BJ (cell line): Measurements from ENCODE around the gene FBXO42. TPM values are rescaled to one million over a fixed set of nuclear protein-coding genes. Genes with fewer than 3 reads are reported as not detected.
"Not testable (repeated sequence)": the region's sequence is repeated elsewhere in the genome, so short reads cannot be mapped to it uniquely, and the experiment has no call there.

Experiments used
- CTCF ChIA-PET: fragments of 350-600 bp; formaldehyde crosslinking; extraction: SDS; loops from one replicate; lab custom pipeline; 2021; ENCODE audit warnings: antibody characterized with exemption, inconsistent platforms; lab: Yijun Ruan, JAX
- POLR2A ChIA-PET: fragments of 300-600 bp; sonication (Branson Sonifier 250); formaldehyde crosslinking; extraction: SDS; loops from one replicate; lab custom pipeline; 2021; ENCODE audit warnings: antibody characterized with exemption; lab: Charles Lee
- DNase-seq: peaks from one replicate; pipeline ENCODE4 v3.0.0-alpha.2; 2011; ENCODE audit warnings: low read depth
- H3K27me3 ChIP-seq: 2 replicates; pipeline ENCODE4 v1.6.0; 2011; ENCODE audit warnings: low read length; ENCODE audit not compliant: control insufficient read depth, insufficient read depth
- H3K36me3 ChIP-seq: 2 replicates; pipeline ENCODE4 v1.5.1; 2011; ENCODE audit warnings: low read length; ENCODE audit not compliant: control insufficient read depth, insufficient read depth
- H3K4me3 ChIP-seq: 2 replicates; pipeline ENCODE4 v1.5.1; 2011; ENCODE audit warnings: low read depth, mild to moderate bottlenecking, control low read depth, low read length
- polyA plus RNA-seq: library from polyadenylated mRNA; depleted of rRNA; stranded (reverse); fragments of >200 nt; gene quantifications from 2 replicates; pipeline ENCODE4 v1.2.3, GENCODE V29; 2011
- TF ChIP-seq, protein P1 (sequence below): IDR thresholded peaks from 2 replicates; pipeline ENCODE4 v1.5.1; 2011; ENCODE audit warnings: low read depth, mild to moderate bottlenecking, control low read depth, inconsistent platforms, low read length, moderate library complexity; ENCODE audit not compliant: insufficient read depth

The FBXO42 gene
- polyA plus RNA-seq, 1 experiment = 31.7 TPM

DNA sequence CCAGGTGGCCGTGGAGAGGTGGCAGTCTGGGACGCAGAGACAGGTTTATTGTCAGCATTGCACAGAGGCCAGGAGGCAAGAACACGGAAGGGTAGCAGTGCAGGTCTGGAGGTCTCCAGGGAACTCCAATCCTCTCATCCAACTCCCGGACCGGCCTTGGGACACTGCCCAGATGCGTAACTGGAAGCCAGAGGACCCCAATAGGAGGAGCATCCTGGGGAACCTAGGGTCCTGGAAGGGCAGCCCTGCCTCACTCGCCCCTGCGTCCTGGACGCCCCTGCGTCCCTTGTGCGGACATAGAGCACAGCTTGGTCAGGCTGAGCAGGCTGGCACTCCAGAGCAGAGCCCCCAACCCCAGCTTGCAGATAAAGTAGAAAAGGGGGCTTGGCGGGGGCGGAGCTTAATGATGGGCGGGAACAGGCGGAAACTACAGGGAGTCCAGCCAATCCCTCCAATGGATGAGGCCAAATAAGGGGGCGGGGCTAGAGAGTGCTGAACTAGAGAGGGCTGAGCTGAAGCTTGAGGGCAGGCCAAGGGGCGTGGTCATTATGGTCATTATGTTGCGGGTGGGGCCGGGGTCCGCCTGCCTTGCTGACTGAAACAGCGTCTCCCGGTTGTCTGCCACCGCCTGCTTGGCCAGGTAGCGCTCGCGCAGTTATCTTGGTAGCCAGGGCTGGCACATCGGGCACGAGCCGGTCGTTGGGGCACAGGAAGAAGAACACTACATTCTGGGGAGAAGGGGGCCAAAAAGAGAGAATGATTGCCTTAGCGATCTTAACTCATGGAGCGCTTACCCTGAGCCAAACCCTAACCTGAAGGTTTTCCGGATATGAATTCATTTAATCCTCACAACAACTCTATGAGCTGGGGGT is 136.2 kb downstream of the FBXO42 start:
- Histone ChIP-seq H3K27me3 (no peaks in the 10 kb centered on the region), H3K36me3 (no peaks in the 10 kb centered on the region), H3K4me3 (peak overlapping the region; percentile 45)
- TF ChIP-seq, protein P1, sequence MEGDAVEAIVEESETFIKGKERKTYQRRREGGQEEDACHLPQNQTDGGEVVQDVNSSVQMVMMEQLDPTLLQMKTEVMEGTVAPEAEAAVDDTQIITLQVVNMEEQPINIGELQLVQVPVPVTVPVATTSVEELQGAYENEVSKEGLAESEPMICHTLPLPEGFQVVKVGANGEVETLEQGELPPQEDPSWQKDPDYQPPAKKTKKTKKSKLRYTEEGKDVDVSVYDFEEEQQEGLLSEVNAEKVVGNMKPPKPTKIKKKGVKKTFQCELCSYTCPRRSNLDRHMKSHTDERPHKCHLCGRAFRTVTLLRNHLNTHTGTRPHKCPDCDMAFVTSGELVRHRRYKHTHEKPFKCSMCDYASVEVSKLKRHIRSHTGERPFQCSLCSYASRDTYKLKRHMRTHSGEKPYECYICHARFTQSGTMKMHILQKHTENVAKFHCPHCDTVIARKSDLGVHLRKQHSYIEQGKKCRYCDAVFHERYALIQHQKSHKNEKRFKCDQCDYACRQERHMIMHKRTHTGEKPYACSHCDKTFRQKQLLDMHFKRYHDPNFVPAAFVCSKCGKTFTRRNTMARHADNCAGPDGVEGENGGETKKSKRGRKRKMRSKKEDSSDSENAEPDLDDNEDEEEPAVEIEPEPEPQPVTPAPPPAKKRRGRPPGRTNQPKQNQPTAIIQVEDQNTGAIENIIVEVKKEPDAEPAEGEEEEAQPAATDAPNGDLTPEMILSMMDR = no peak
- ChIA-PET CTCF (interaction anchor here (0.7 to 1.9 kb wide), 6 partner anchors 20 to 143 kb away, joined by 3 to 6 read pairs (median 3); partner anchors contain the start of gene FAM131C), POLR2A (interaction anchor here (1.1 kb wide), 1 partner anchor 9 kb away, joined by 5 read pairs; no protein-coding TSS in a partner anchor)
- no peak for DNase-seq

DNA sequence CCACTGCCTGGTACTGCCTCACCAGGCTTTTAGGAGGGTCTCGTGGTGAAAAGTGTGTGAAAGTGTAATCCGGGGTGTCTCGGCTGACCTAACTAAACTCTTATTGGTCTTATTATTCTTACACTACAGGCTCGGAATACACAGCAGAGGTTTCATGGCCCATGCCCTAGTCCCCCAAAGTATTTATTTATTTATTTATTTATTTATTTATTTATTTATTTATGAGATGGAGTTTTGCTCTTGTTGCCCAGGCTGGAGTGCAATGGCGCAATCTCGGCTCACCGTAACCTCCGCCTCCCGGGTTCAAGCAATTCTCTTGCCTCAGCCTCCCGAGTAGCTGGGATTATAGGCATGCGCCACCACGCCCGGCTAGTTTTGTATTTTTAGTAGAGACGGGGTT is 137.0 kb downstream of the FBXO42 start:
- H3K36me3 ChIP-seq, H3K27me3 ChIP-seq, DNase-seq, H3K4me3 ChIP-seq, POLR2A ChIA-PET: not testable (repeated sequence)
- CTCF ChIA-PET = interaction anchor here (1.0 kb wide), 1 partner anchor 25 kb away, joined by 3 read pairs; no protein-coding TSS in a partner anchor

DNA sequence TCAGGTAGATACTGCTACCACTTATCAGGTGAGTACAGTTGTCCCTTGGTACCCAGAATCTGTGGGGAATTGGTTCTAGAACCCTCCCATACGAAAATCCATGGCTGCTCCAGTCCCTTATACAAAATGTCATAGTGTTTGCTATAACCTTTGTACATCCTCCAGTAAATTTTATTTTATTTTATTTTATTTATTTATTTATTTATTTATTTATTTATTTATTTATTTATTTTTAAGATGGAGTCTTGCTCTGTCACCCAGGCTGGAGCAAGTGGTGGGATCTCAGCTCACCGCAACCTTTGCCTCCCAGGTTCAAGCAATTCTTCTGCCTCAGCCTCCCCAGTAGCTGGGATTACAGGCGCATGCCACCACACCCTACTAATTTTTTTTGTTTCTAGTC is 138.7 kb downstream of the FBXO42 start:
- POLR2A ChIA-PET, DNase-seq, H3K4me3 ChIP-seq, H3K36me3 ChIP-seq, H3K27me3 ChIP-seq: not testable (repeated sequence)
- CTCF ChIA-PET = interaction anchor here (1.3 kb wide), 1 partner anchor 18 kb away, joined by 3 read pairs; no protein-coding TSS in a partner anchor

DNA sequence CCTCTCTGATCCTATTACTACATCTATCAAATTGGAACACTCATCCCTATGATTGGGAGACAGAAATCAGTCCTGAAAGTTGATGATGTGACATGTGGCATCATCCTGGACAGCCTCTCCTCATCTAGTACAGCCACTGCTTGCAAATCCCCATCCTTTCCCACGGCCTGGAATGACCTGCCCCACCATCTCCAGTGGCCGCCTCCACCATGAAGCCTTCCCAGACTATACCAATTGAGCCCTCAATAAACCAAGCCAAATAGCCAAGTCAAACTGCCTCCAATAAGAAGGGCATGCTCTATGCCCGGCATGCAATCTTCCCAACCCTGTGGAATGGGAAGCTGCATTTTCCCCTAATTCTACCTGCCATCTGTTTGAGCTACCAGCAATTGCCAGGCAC is 139.3 kb downstream of the FBXO42 start:
- no peaks in the 10 kb centered on the region for H3K27me3 ChIP-seq
- no peaks in the 10 kb centered on the region for H3K36me3 ChIP-seq
- TF ChIP-seq, protein P1 = no peak
- ChIA-PET POLR2A (no interaction called here), CTCF (no interaction called here)
- no peak overlapping the region for H3K4me3 ChIP-seq
- no peak for DNase-seq

DNA sequence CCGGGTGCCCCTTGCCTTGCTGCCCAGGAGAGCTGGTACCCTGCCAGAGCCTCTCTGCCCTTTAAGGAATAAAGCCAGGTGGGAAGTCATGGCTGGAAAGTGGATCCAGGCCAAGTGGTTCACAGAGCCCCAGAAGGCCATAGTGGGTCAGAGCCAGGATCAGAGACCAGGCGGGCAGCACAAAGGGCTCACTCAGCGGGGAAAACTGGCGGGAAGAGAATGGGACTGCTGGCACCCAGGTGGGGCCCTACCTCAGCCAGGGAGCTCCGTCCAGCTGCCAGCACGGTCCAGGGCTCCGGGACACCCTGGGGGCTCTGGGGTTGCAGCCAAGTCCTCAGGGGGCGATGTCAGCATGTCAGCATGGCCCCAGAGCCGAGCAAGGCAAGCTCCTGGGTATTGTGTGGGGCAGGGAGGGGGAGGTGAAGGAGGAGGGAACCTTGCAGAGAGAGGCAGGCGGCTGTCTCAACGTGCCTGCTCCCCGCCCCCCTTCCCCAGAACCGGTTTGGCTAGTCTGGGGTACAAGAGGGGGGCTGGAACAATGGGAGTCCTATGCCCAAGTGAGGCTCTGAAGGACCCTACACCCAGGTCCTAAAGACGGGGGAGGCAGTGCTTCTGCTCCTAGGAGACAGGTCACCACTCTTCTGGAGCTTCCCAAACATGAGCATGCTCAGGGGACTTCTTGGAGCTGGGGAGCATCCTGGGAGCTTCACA is 139.9 kb downstream of the FBXO42 start, which contains the start of gene ARHGEF19:
Gene ARHGEF19, minus strand, starts transcription at position 402 of the 711 bp plus-strand sequence. CDS start 3,598 bp downstream, outside the sequence.
- H3K27me3 ChIP-seq = no peaks in the 10 kb centered on the region
- H3K4me3 ChIP-seq = no peak within 1 kb of the TSS
- DNase-seq = no peak
- ChIA-PET POLR2A (no interaction called here), CTCF (no interaction called here)
- TF ChIP-seq, protein P1 = no peak
- no peaks in the 10 kb centered on the region for H3K36me3 ChIP-seq

DNA sequence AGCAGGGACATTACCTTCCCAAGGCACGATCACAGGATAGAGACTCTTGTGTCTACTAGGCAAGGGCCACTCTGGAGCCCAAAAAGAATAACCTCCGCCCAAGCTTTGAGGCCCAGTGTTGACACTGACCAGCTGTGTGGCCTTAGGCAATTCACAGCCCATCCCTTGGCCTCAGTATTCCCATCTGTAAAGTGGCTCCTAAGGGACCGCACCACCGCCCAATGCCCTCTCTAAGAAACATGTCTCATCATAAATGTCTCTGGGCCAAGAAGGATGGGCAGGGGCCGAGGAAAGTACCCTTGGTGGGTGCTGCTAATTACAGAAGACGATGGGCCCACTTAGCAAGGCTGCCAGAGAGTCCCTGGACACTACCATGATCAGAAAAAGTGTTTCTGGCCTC is 140.5 kb downstream of the FBXO42 start:
- ChIA-PET CTCF (interaction anchor here (1.2 kb wide), 1 partner anchor 32 kb away, joined by 4 read pairs; no protein-coding TSS in a partner anchor), POLR2A (no interaction called here)
- TF ChIP-seq, protein P1 = no peak
- Histone ChIP-seq H3K27me3 (no peaks in the 10 kb centered on the region), H3K36me3 (no peaks in the 10 kb centered on the region), H3K4me3 (no peak overlapping the region)
- no peak for DNase-seq
